ENCODE data around the gene TMEM243. TPM values are rescaled to one million over a fixed set of nuclear protein-coding genes. Genes with fewer than 3 reads are reported as not detected.
A peak's percentile ranks its signal among the peaks of the same experiment; 100 is the strongest.

The TMEM243 gene
- total and polyA plus RNA-seq, 2 of the 13 experiments (the other 11 are each of a cell fraction or from before 2014, with no cell fraction given) = 25.1 to 31.2 TPM

- no peak for TF ChIP-seq ATF6 (CRISPR knock-in tag; conservative IDR thresholded peaks at IDR 0.05)
- no peak for TF ChIP-seq EZH2 (conservative IDR thresholded peaks at IDR 0.05; ENCODE audit: low read depth, low read length)
- TF ChIP-seq HDAC2 (CRISPR knock-in tag; IDR thresholded peaks at IDR 0.05) = no peak
- TF ChIP-seq KDM4B (CRISPR knock-in tag; IDR thresholded peaks at IDR 0.05) = no peak
- no peak for TF ChIP-seq ZBTB1 (CRISPR knock-in tag; IDR thresholded peaks at IDR 0.05; ENCODE audit: borderline replicate concordance)
- no peak for TF ChIP-seq PRDM4 (CRISPR knock-in tag; IDR thresholded peaks at IDR 0.05; ENCODE audit: borderline replicate concordance)
- TF ChIP-seq NFRKB (IDR thresholded peaks at IDR 0.05) = no peak
- TF ChIP-seq ZNF619 (CRISPR knock-in tag; IDR thresholded peaks at IDR 0.05) = no peak
- no peak for TF ChIP-seq ZNF451 (CRISPR knock-in tag; IDR thresholded peaks at IDR 0.05)
- no peak for TF ChIP-seq MAF1 (CRISPR knock-in tag; IDR thresholded peaks at IDR 0.05; ENCODE audit: borderline replicate concordance)
- TF ChIP-seq SKI (IDR thresholded peaks at IDR 0.05; ENCODE audit: partially characterized antibody) = no peak
- no peak for TF ChIP-seq NFE2L2 (IDR thresholded peaks at IDR 0.05; ENCODE audit: low read length)
- TF ChIP-seq DZIP1 (CRISPR knock-in tag; IDR thresholded peaks at IDR 0.05) = no peak
- peak; percentile 68 for TF ChIP-seq HNRNPLL (IDR thresholded peaks at IDR 0.05; ENCODE audit: low read depth, low read length, poor library complexity, severe bottlenecking)
- TF ChIP-seq ARID2 (CRISPR knock-in tag; IDR thresholded peaks at IDR 0.05; ENCODE audit: borderline replicate concordance) = 0 out of 2 replicates have a peak, but pooled peaks have one; percentile 76
- 0 out of 2 replicates have a peak, but pooled peaks have one; percentile 19 for TF ChIP-seq MXD1 (CRISPR knock-in tag; IDR thresholded peaks at IDR 0.05)
- TF ChIP-seq ZNF251 (CRISPR knock-in tag; IDR thresholded peaks at IDR 0.05) = no peak
- no peak; the same call in 1 of the 2 replicates for TF ChIP-seq ZNF263 (CRISPR knock-in tag; IDR thresholded peaks at IDR 0.05)
- no peak for TF ChIP-seq TIGD3 (CRISPR knock-in tag; IDR thresholded peaks at IDR 0.05; ENCODE audit: borderline replicate concordance)
- TF ChIP-seq ZNF792 (CRISPR knock-in tag; IDR thresholded peaks at IDR 0.05) = no peak
- no peak; the same call in 1 of the 2 replicates for TF ChIP-seq IKZF5 (CRISPR knock-in tag; IDR thresholded peaks at IDR 0.05)
These were observed at the start of gene TMEM243 (continued) for GRCh38 chr7:87219545-87220025.
